ENCODE data around the gene PCLO.
"Not testable (repeated sequence)": the region's sequence is repeated elsewhere in the genome, so short reads cannot be mapped to it uniquely, and the experiment has no call there.

PCLO gene

GRCh38 chr7:83130623-83131545, 31.8 kb downstream of the PCLO start:
- DNase-seq, result no peak

- no peak for DNase-seq
These were observed 32.5 kb downstream of the PCLO start for GRCh38 chr7:83130191-83130590.

- DNase-seq, result no peak
These were observed 43.2 kb downstream of the PCLO start for GRCh38 chr7:83119494-83119893.

- DNase-seq, result no peak
These were observed 43.7 kb downstream of the PCLO start for GRCh38 chr7:83119026-83119382.

GRCh38 chr7:83118347-83119025, 44.2 kb downstream of the PCLO start:
- no peak for DNase-seq

- DNase-seq, result no peak
These were observed 45.2 kb downstream of the PCLO start for GRCh38 chr7:83117466-83117865.

GRCh38 chr7:83111391-83111790, 51.3 kb downstream of the PCLO start:
- no peak for DNase-seq

- DNase-seq, result no peak
These were observed 53.3 kb downstream of the PCLO start for GRCh38 chr7:83109352-83109751.

- DNase-seq, result peak; percentile 12 to 17
These were observed 56.7 kb downstream of the PCLO start for GRCh38 chr7:83105948-83106347.

- no peak for DNase-seq
These were observed 57.6 kb downstream of the PCLO start for GRCh38 chr7:83105063-83105462.

- DNase-seq, result no peak
These were observed 61.2 kb downstream of the PCLO start for GRCh38 chr7:83101530-83101929.

GRCh38 chr7:83096065-83096580, 66.6 kb downstream of the PCLO start:
- DNase-seq, result no peak

GRCh38 chr7:83085299-83085698, 77.4 kb downstream of the PCLO start:
- no peak for DNase-seq

- not testable (repeated sequence) for DNase-seq
These were observed 82.8 kb downstream of the PCLO start for GRCh38 chr7:83079879-83080278.

- DNase-seq, result no peak
These were observed 85.4 kb downstream of the PCLO start for GRCh38 chr7:83077328-83077727.

- DNase-seq, result no peak
These were observed 89.8 kb downstream of the PCLO start for GRCh38 chr7:83072576-83073517.

- no peak for DNase-seq
These were observed 97.0 kb downstream of the PCLO start for GRCh38 chr7:83065714-83066113.

GRCh38 chr7:83060218-83060617, 102.5 kb downstream of the PCLO start:
- DNase-seq, result peak in 1 of 2 experiments; percentile 11

GRCh38 chr7:83058667-83059066, 104.0 kb downstream of the PCLO start:
- DNase-seq, result no peak

- DNase-seq, result no peak
These were observed 107.5 kb downstream of the PCLO start for GRCh38 chr7:83055197-83055596.

GRCh38 chr7:83054472-83054871, 108.2 kb downstream of the PCLO start:
- DNase-seq, result no peak

- DNase-seq, result no peak
These were observed 108.7 kb downstream of the PCLO start for GRCh38 chr7:83053965-83054364.

GRCh38 chr7:83040484-83040883, 122.2 kb downstream of the PCLO start:
- no peak for DNase-seq

Data from NCI-H187 (cell line).